Right atrium auricular region (tissue), 2 donors: ENCODE measurements around the gene BSN. TPM values are rescaled to one million over a fixed set of nuclear protein-coding genes. Genes with fewer than 3 reads are reported as not detected.

Source experiments
- DNase-seq: peaks from one replicate; pipeline ENCODE4 v3.0.0-alpha.2; 2019; ENCODE audit warnings: low spot score
- H3K27ac ChIP-seq, 2 donors: fragments of 200-600 bp; sonication (generic); 1 replicate in 1 of 2; 2 replicates in 1 of 2; pipeline ENCODE4 v1.5.1; 2016 to 2019
- H3K27me3 ChIP-seq, 2 donors: fragments of 200-600 bp; sonication (generic); one replicate each; pipeline versions ENCODE4 v1.5.1 to v1.6.0; 2017 to 2019
- H3K36me3 ChIP-seq: fragments of 200-600 bp; sonication (generic); one replicate; pipeline ENCODE4 v1.5.1; 2016
- H3K4me1 ChIP-seq, 2 donors: fragments of 200-600 bp; sonication (generic); one replicate each; pipeline versions ENCODE4 v1.5.1 to v1.6.0; 2017 to 2019
- H3K4me3 ChIP-seq, 2 donors: fragments of 200-600 bp; sonication (generic); 1 replicate in 1 of 2; 2 replicates in 1 of 2; pipeline ENCODE4 v1.5.1; 2017 to 2019; ENCODE audit warnings: mild to moderate bottlenecking in 1 of 2, moderate library complexity in 1 of 2
- H3K9me3 ChIP-seq, 2 donors: fragments of 200-600 bp; sonication (generic); one replicate each; pipeline ENCODE4 v1.5.1; 2019
- CTCF ChIP-seq, 2 donors: fragments of 200-600 bp; sonication (generic); IDR thresholded peaks; one replicate each; pipeline ENCODE4 v1.5.1; 2019; ENCODE audit warnings: antibody characterized with exemption in 2 of 2
- total RNA-seq, 2 donors: library from RNA; depleted of rRNA; stranded (reverse); fragments of >200 nt; gene quantifications; one replicate each; pipeline ENCODE4 v1.1.0, GENCODE V29; 2016

BSN gene
- total RNA-seq, 2 donors from 2014 or later, result 0.41 to 0.63 TPM

GRCh38 chr3:49648354-49649019, 94.2 kb downstream of the BSN start:
- Histone ChIP-seq H3K27me3 (no peaks in the 10 kb centered on the region), H3K4me3 (no peak overlapping the region), H3K4me1 (peaks cover 0 to 14% of the 10 kb centered on the region in 2 donors), H3K27ac (peak overlapping the region; percentile 49 to 78), H3K36me3 (no peaks in the 10 kb centered on the region), H3K9me3 (no peaks in the 10 kb centered on the region)
- no peak for TF ChIP-seq CTCF (IDR thresholded peaks at IDR 0.05)
- no peak for DNase-seq

- Histone ChIP-seq H3K4me3 (no peak overlapping the region), H3K4me1 (peaks cover 0 to 14% of the 10 kb centered on the region in 2 donors), H3K9me3 (no peaks in the 10 kb centered on the region), H3K36me3 (no peaks in the 10 kb centered on the region), H3K27me3 (no peaks in the 10 kb centered on the region), H3K27ac (no peak overlapping the region)
- no peak for DNase-seq
- TF ChIP-seq CTCF (IDR thresholded peaks at IDR 0.05), result no peak
Observed at GRCh38 chr3:49649576-49649975, 95.3 kb downstream of the BSN start.

- TF ChIP-seq CTCF (IDR thresholded peaks at IDR 0.05), result no peak
- H3K27ac ChIP-seq, result no peak overlapping the region
Observed at GRCh38 chr3:49650177-49650576, 95.9 kb downstream of the BSN start.

GRCh38 chr3:49650637-49651036, 96.4 kb downstream of the BSN start:
- H3K4me1 ChIP-seq, result peaks cover 0 to 14% of the 10 kb centered on the region in 2 donors
- no peak overlapping the region for H3K27ac ChIP-seq
- no peak overlapping the region for H3K4me3 ChIP-seq
- no peaks in the 10 kb centered on the region for H3K36me3 ChIP-seq
- no peaks in the 10 kb centered on the region for H3K9me3 ChIP-seq
- no peak for TF ChIP-seq CTCF (IDR thresholded peaks at IDR 0.05)
- no peak for DNase-seq
- no peaks in the 10 kb centered on the region for H3K27me3 ChIP-seq

More at GRCh38 chr3:49650177-49650576, 95.9 kb downstream of the BSN start:
- DNase-seq, result no peak
- Histone ChIP-seq H3K27me3 (no peaks in the 10 kb centered on the region), H3K9me3 (no peaks in the 10 kb centered on the region), H3K4me3 (no peak overlapping the region), H3K4me1 (peaks cover 0 to 14% of the 10 kb centered on the region in 2 donors), H3K36me3 (no peaks in the 10 kb centered on the region)

- H3K36me3 ChIP-seq, result no peaks in the 10 kb centered on the region
- H3K4me3 ChIP-seq, result no peak overlapping the region
- H3K27me3 ChIP-seq, result no peaks in the 10 kb centered on the region
- no peak for DNase-seq
- H3K27ac ChIP-seq, result no peak overlapping the region
- no peak for TF ChIP-seq CTCF (IDR thresholded peaks at IDR 0.05)
- H3K9me3 ChIP-seq, result no peaks in the 10 kb centered on the region
- H3K4me1 ChIP-seq, result peaks cover 0 to 12% of the 10 kb centered on the region in 2 donors
Observed at GRCh38 chr3:49652218-49652902, 98.1 kb downstream of the BSN start.
